Right lobe of liver (tissue), 6 donors: ENCODE results near the gene CR2. TPM values are rescaled to one million over a fixed set of nuclear protein-coding genes. Genes with fewer than 3 reads are reported as not detected.

Source experiments
- ATAC-seq, 4 donors: fragments of 200-7000 bp; cut with Tn5 transposase; one replicate each; pipeline ENCODE4 v1.9.1; 2020; ENCODE audit warnings: mild to moderate bottlenecking in 4 of 4, moderate library complexity in 4 of 4
- DNase-seq, 3 donors: peaks; one replicate each; pipeline ENCODE4 v3.0.0-alpha.2; 2020
- H3K27ac ChIP-seq, 3 donors: fragments of 200-600 bp; one replicate each; pipeline ENCODE4 v1.8.0; 2022
- H3K27me3 ChIP-seq, 2 donors: fragments of 200-600 bp; one replicate each; pipeline ENCODE4 v1.8.0; 2022
- H3K36me3 ChIP-seq, 4 donors: fragments of 200-600 bp; sonication (generic) in 1 of 4; one replicate each; pipeline versions ENCODE4 v1.5.1 to v1.8.0; 2017 to 2022; ENCODE audit warnings: control low read depth in 1 of 4
- H3K4me1 ChIP-seq, 4 donors: fragments of 200-600 bp; sonication (generic) in 1 of 4; one replicate each; pipeline versions ENCODE4 v1.5.1 to v1.8.0; 2017 to 2022; ENCODE audit warnings: control low read depth in 1 of 4
- H3K4me3 ChIP-seq, 3 donors: fragments of 200-600 bp; one replicate each; pipeline ENCODE4 v1.8.0; 2022
- H3K9me3 ChIP-seq, 4 donors: fragments of 200-600 bp; sonication (generic) in 1 of 4; one replicate each; pipeline versions ENCODE4 v1.5.1 to v1.8.0; 2017 to 2022; ENCODE audit warnings: control low read depth in 1 of 4
- CTCF ChIP-seq, 4 donors: fragments of 200-600 bp in 3 of 4; fragments of 450-650 bp in 1 of 4; IDR thresholded peaks; one replicate each; pipeline versions ENCODE4 v1.5.1 to v1.8.0; 2016 to 2022; ENCODE audit warnings: antibody characterized with exemption in 4 of 4, mild to moderate bottlenecking in 2 of 4
- POLR2A ChIP-seq: fragments of 450-650 bp; IDR thresholded peaks from one replicate; pipeline ENCODE4 v1.6.1; 2017; ENCODE audit warnings: antibody characterized with exemption, mild to moderate bottlenecking
- WGBS: methylation state at CpG from one replicate; pipeline ENCODE4 v1.1.6; 2018; ENCODE audit warnings: low coverage, low lambda C conversion rate; ENCODE audit not compliant: insufficient coverage; ENCODE audit errors: missing lambda C conversion rate; 5-methylcytosine and 5-hydroxymethylcytosine counted together
- intact Hi-C, 2 donors: fragments of 100-400 bp; cut with DNase I; formaldehyde crosslinking; loops; one replicate each; pipeline versions ENCODE4 v1.11.2 to v1.14.1; 2022
- total RNA-seq, 6 experiments: library from RNA; depleted of rRNA in 2 of 6; stranded (reverse); fragments of >200 nt in 2 of 6; fragmentation: NEBNext Ultra II Directional in 3 of 6; extraction: Animal tissue kit (Norgen Biotek cat#: 25700) in 3 of 6; gene quantifications; one replicate each; pipeline versions ENCODE4 v1.1.0 to v1.2.4, GENCODE V29; 2016 to 2023
- donor health status: DM: no; HTN: yes; CAD: no.
- donor health status: DM: no; HTN: no; CAD: no.
- donor health status: DM: no; HTN: no; CAD: no.
- donor health status: DM: no; HTN: yes; CAD: no.
- donor health status: DM: no; HTN: yes; CAD: no.

CR2 gene
- total RNA-seq, 6 experiments from 2014 or later: 0.07 TPM; not detected in 5

- DNase-seq (no peak), ATAC-seq (no peak)
- TF ChIP-seq POLR2A: no peak
- Histone ChIP-seq H3K27ac (no peak overlapping the region), H3K36me3 (no peaks in the 10 kb centered on the region), H3K4me3 (no peak overlapping the region), H3K4me1 (no peaks in the 10 kb centered on the region), H3K9me3 (no peaks in the 10 kb centered on the region), H3K27me3 (no peaks in the 10 kb centered on the region)
- 66% methylated on average over 3 of the region's 3 CpGs for WGBS
- intact Hi-C loops: no loop called here
These were observed 9.4 kb downstream of the CR2 start for GRCh38 chr1:207463571-207463970.

GRCh38 chr1:207470927-207471326 lies 16.8 kb downstream of the CR2 start:
- DNase-seq: no peak
- H3K4me3 ChIP-seq: no peak overlapping the region
- H3K27ac ChIP-seq: no peak overlapping the region
- H3K4me1 ChIP-seq: no peaks in the 10 kb centered on the region
- no peaks in the 10 kb centered on the region for H3K27me3 ChIP-seq
- intact Hi-C loops: no loop called here
- no peak for ATAC-seq
- 100% methylated on average over 2 of the region's 2 CpGs for WGBS
- TF ChIP-seq POLR2A: no peak
- no peak for TF ChIP-seq CTCF (IDR thresholded peaks at IDR 0.05)
- H3K9me3 ChIP-seq: no peaks in the 10 kb centered on the region
- no peaks in the 10 kb centered on the region for H3K36me3 ChIP-seq

- DNase-seq: no peak
- WGBS: 64% methylated on average over 1 of the region's 1 CpG
These were observed 20.1 kb downstream of the CR2 start for GRCh38 chr1:207474210-207474609.

GRCh38 chr1:207486198-207486597 lies 32.1 kb downstream of the CR2 start:
- Histone ChIP-seq H3K4me3 (no peak overlapping the region), H3K4me1 (no peaks in the 10 kb centered on the region), H3K27ac (no peak overlapping the region), H3K27me3 (no peaks in the 10 kb centered on the region), H3K36me3 (no peaks in the 10 kb centered on the region), H3K9me3 (no peaks in the 10 kb centered on the region)
- WGBS: 74% methylated on average over 3 of the region's 3 CpGs
- intact Hi-C loops: no loop called here
- ATAC-seq (no peak), DNase-seq (no peak)
- TF ChIP-seq CTCF (IDR thresholded peaks at IDR 0.05) (no peak), POLR2A (no peak)

More at GRCh38 chr1:207474210-207474609, 20.1 kb downstream of the CR2 start:
- H3K4me1 ChIP-seq: no peaks in the 10 kb centered on the region
- H3K27me3 ChIP-seq: no peaks in the 10 kb centered on the region
- ATAC-seq: no peak
- H3K4me3 ChIP-seq: no peak overlapping the region
- TF ChIP-seq POLR2A (no peak), CTCF (IDR thresholded peaks at IDR 0.05) (no peak)
- H3K9me3 ChIP-seq: no peaks in the 10 kb centered on the region
- no peaks in the 10 kb centered on the region for H3K36me3 ChIP-seq
- intact Hi-C loops: no loop called here
- H3K27ac ChIP-seq: no peak overlapping the region

GRCh38 chr1:207487636-207488035 lies 33.5 kb downstream of the CR2 start:
- intact Hi-C loops: no loop called here
- H3K27me3 ChIP-seq: no peaks in the 10 kb centered on the region
- WGBS: 70% methylated on average over 4 of the region's 4 CpGs
- H3K27ac ChIP-seq: no peak overlapping the region
- no peaks in the 10 kb centered on the region for H3K4me1 ChIP-seq
- TF ChIP-seq POLR2A (no peak), CTCF (IDR thresholded peaks at IDR 0.05) (no peak)
- no peak overlapping the region for H3K4me3 ChIP-seq
- H3K36me3 ChIP-seq: no peaks in the 10 kb centered on the region
- ATAC-seq: no peak
- H3K9me3 ChIP-seq: no peaks in the 10 kb centered on the region
- no peak for DNase-seq
